Activated naive CD8-positive, alpha-beta T cell treated with anti-CD3 and anti-CD28 coated beads, Interleukin-2, amount 50 U/mL, for 16 hours (primary cell): ENCODE results near the gene U2SURP.
"Not testable (repeated sequence)": the region's sequence is repeated elsewhere in the genome, so short reads cannot be mapped to it uniquely, and the experiment has no call there.

Experiments used
- DNase-seq: peaks from one replicate; pipeline ENCODE4 v3.0.0-alpha.2; 2020; ENCODE audit warnings: low read depth, low spot score

U2SURP gene

GRCh38 chr3:143070977-143071551 lies 69.7 kb downstream of the U2SURP start:
- no peak for DNase-seq

GRCh38 chr3:143071776-143072175 lies 70.4 kb downstream of the U2SURP start:
- no peak for DNase-seq

GRCh38 chr3:143072298-143073020 lies 71.1 kb downstream of the U2SURP start:
- not testable (repeated sequence) for DNase-seq

GRCh38 chr3:143073541-143073940 lies 72.2 kb downstream of the U2SURP start:
- DNase-seq = not testable (repeated sequence)

DNA sequence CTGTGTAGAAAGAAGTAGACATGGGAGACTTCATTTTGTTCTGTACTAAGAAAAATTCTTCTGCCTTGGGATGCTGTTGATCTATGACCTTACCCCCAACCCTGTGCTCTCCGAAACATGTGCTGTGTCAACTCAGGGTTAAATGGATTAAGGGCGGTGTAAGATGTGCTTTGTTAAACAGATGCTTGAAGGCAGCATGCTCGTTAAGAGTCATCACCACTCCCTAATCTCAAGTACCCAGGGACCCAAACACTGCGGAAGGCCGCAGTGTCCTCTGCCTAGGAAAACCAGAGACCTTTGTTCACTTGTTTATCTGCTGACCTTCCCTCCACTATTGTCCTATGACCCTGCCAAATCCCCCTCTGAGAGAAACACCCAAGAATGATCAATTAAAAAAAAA lies 72.6 kb downstream of the U2SURP start:
- not testable (repeated sequence) for DNase-seq

DNA sequence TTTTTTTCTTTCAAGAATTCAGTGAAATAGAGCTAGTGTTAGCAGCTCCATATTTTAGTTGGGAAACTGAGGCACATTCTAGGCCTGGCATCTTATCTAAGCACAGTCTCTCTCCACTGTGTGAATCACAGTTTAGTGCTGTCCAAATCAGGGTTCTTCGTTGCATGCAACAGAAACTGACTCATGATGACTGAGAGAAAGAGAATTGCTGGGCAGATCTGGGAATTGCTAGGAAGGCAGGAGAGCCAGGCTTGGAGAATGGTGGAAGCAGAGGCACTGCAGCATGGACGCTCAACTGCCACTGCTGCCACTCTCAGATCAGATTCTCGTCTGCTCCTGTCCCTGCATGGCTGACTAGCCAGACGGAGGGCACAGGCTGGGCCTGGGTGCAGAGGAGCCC lies 77.5 kb downstream of the U2SURP start:
- no peak for DNase-seq

GRCh38 chr3:143080196-143080595 lies 78.8 kb downstream of the U2SURP start:
- no peak for DNase-seq

- DNase-seq = no peak
These were observed 80.0 kb downstream of the U2SURP start for GRCh38 chr3:143081365-143081764.

DNA sequence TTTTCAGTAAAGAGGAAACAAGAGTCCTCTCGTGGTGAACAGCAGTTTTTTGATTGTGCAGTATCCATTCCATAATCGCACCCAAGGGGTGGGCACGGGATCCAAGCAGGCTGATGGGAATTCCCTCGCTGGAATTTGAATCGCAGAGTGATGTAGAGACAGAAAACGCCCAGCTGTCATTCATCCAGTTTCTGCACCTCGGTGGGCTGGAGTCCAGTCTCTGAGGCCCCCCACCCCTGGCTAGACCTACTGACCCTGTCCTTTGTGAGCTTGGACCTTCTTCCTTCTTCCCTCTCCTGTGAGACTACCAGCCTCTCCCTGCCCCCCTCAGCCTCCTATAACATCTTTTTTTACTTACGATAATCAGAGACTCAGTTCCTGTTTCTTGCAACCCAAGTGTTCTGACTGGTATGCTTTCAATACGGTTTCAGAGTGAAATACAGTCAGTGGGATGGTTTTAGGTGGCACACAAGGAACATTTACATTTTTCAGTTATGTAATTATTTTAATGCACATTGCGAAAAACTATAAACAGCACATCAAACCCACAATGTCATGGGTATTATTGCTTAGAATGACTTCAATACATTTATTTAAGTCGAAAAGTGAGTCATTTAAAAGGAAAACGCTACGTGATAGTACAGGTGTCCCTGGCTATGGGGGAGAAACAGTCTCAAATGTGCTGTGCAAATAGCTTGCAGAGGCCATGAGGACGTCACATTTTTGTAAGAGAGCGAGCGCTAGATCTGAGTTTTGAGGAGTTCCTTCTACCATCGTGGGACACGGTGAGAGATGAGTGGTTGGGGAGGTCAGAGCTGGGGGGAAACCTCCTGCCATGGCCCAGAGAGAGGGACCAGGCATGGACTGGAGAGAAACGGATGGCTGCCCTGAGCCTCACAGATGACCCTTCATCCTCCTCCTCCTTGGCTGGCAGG lies 80.7 kb downstream of the U2SURP start:
- DNase-seq = no peak

DNA sequence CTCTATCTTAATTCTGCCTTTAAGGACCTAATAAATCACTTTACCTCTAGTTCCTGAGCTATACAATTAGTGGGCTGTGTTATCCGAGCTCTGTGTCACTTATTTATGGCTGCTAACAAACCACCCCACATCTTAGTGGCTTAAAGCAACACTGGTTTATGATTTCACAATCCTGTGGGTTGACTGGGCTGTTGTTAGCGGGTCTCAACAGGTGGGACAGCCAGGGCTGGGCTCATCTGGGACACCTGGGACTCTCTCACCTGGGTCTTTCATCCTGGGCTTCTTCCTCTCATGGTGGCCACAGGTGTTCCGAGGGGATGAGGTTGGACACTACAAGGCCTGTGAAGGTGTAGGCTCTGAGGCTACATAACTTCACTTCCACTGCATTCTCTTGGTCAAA lies 82.4 kb downstream of the U2SURP start:
- DNase-seq = no peak

DNA sequence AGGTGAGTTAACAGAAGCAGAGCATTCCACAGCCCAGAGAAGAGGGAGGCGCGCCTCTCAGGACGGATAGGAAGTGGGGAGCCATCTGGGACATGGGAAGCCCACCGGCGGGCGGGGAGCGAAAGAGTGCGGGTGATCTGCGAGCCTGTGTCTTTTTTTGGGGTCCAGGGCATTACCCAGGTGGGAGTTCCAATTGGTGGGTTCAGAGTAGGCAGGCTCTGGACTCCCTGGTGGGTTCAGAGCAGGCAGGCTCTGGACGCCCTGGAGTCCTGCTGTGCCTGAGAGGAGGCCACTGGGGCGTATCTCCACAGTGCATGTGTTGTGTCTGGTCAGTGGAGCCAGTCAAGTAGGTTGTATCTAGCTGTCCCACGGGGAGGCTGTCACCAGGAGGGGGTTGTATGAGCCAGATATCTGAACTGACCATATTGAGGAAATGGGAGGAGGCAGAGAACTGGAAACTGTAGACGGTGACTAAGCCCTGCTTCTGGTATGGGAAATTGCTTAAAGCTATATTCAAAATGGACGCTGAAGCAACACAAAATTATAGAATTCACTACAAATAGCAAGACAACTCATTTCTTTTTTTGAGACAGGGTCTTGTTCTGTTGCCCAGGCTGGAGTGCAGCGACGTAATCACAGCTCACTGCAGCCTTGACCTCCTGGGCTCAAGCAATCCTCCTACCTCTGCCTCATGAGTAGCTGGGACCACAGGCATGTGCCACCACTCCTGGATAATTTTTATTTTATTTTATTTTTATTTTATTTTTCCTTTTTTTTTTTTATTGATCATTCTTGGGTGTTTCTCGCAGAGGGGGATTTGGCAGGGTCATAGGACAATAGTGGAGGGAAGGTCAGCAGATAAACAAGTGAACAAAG lies 83.7 kb downstream of the U2SURP start:
- no peak for DNase-seq

DNA sequence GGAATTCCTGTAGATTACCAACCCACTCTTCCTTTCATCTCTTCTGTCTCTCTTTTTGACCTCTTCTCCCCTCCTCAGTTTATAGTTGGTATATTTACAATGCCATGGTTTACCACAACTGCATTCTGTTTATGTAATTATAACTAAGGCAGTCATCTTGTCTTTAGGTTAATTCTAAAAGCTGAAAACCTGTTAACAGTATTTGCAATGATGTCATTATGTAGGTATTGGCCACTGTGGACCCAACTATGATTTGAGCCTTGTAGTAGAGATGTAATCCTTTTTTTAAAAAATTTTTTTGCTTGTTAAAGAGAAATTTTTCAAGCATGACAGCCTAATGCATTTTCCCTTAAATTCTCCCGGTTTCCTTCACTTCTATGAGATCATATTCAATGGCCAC lies 87.5 kb downstream of the U2SURP start:
- DNase-seq = no peak

- DNase-seq = no peak
These were observed 88.6 kb downstream of the U2SURP start for GRCh38 chr3:143089965-143090364.

GRCh38 chr3:143090486-143090885 lies 89.1 kb downstream of the U2SURP start:
- no peak for DNase-seq

GRCh38 chr3:143090976-143091837 lies 89.8 kb downstream of the U2SURP start:
- DNase-seq = no peak

- DNase-seq = no peak
These were observed 90.8 kb downstream of the U2SURP start for GRCh38 chr3:143092191-143092590.

GRCh38 chr3:143095813-143096212 lies 94.4 kb downstream of the U2SURP start:
- no peak for DNase-seq

- no peak for DNase-seq
These were observed 96.8 kb downstream of the U2SURP start for GRCh38 chr3:143098032-143098764.

- DNase-seq = no peak
These were observed 97.8 kb downstream of the U2SURP start for GRCh38 chr3:143099210-143099609.

DNA sequence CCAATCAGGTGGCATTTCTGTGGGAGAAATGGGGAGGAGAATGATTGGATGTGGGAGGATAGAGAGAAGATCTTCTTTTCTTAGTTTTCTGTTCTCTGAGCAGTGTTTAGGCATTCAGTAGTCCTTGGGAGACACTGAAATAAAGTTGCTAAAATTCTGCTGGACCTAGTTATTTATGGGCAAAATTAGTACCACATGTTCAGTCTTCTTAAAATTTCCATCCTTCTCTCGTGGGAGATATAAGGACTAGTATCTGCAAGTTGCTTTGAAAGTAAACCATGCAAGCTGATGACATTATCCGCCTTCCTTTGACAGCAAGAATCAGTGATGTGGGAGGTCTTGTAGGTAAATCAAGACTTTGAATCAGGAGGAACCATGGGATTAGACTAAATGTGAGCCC lies 98.3 kb downstream of the U2SURP start:
- DNase-seq = no peak
